C4-2B (cell line): ENCODE data around the gene SSBP3.
"Not testable (repeated sequence)": the region's sequence is repeated elsewhere in the genome, so short reads cannot be mapped to it uniquely, and the experiment has no call there.

Experiments used
- H3K27ac ChIP-seq: fragments of 450-650 bp; 2 replicates; pipeline ENCODE4 v1.5.1; 2017
- CTCF ChIP-seq: fragments of 450-650 bp; conservative IDR thresholded peaks from 2 replicates; pipeline ENCODE4 v1.5.1; 2017; ENCODE audit warnings: mild to moderate bottlenecking
- ZFX ChIP-seq: fragments of 450-650 bp; IDR thresholded peaks from 2 replicates; pipeline ENCODE4 v1.6.1; 2017

Gene SSBP3

GRCh38 chr1:54347261-54347954, 58.8 kb downstream of the SSBP3 start:
- no peak overlapping the region for H3K27ac ChIP-seq

GRCh38 chr1:54345548-54345947, 60.6 kb downstream of the SSBP3 start:
- not testable (repeated sequence) for H3K27ac ChIP-seq

More at GRCh38 chr1:54347261-54347954, 58.8 kb downstream of the SSBP3 start:
- TF ChIP-seq ZFX (no peak), CTCF (no peak)

GRCh38 chr1:54345116-54345515, 61.1 kb downstream of the SSBP3 start:
- no peak overlapping the region for H3K27ac ChIP-seq
- TF ChIP-seq CTCF: no peak
- no peak for TF ChIP-seq ZFX

- H3K27ac ChIP-seq: no peak overlapping the region
Measured at GRCh38 chr1:54342742-54343687, 63.2 kb downstream of the SSBP3 start.

GRCh38 chr1:54342288-54342687, 63.9 kb downstream of the SSBP3 start:
- H3K27ac ChIP-seq: no peak overlapping the region

More at GRCh38 chr1:54342742-54343687, 63.2 kb downstream of the SSBP3 start:
- no peak for TF ChIP-seq CTCF
- no peak for TF ChIP-seq ZFX

GRCh38 chr1:54341763-54342162, 64.4 kb downstream of the SSBP3 start:
- TF ChIP-seq CTCF (no peak), ZFX (no peak)
- no peak overlapping the region for H3K27ac ChIP-seq

More at GRCh38 chr1:54342288-54342687, 63.9 kb downstream of the SSBP3 start:
- TF ChIP-seq CTCF (no peak), ZFX (no peak)

GRCh38 chr1:54340878-54341277, 65.3 kb downstream of the SSBP3 start:
- TF ChIP-seq CTCF (no peak), ZFX (no peak)

More at GRCh38 chr1:54340878-54341277, 65.3 kb downstream of the SSBP3 start:
- H3K27ac ChIP-seq: peak overlapping the region; percentile 36
